Left ventricle myocardium inferior (tissue), 1 donor: ENCODE results near the gene GTSE1. TPM values are rescaled to one million over a fixed set of nuclear protein-coding genes. Genes with fewer than 3 reads are reported as not detected.

Experiments
- DNase-seq: peaks from one replicate; pipeline ENCODE4 v3.0.0-alpha.2; 2020
- H3K27ac ChIP-seq: fragments of 200-600 bp; replicated peaks from 2 replicates; pipeline ENCODE4 v1.8.0; 2021
- H3K27me3 ChIP-seq: fragments of 200-600 bp; 2 replicates; pipeline ENCODE4 v1.8.0; 2021; ENCODE audit warnings: low read depth
- H3K36me3 ChIP-seq: fragments of 200-600 bp; 2 replicates; pipeline ENCODE4 v1.8.0; 2021
- H3K4me1 ChIP-seq: fragments of 200-600 bp; 2 replicates; pipeline ENCODE4 v1.8.0; 2021
- H3K4me3 ChIP-seq: fragments of 200-600 bp; 2 replicates; pipeline ENCODE4 v1.8.0; 2021; ENCODE audit warnings: mild to moderate bottlenecking, moderate library complexity
- H3K9me3 ChIP-seq: fragments of 200-600 bp; replicated peaks from 2 replicates; pipeline ENCODE4 v1.8.0; 2021
- CTCF ChIP-seq: fragments of 200-600 bp; IDR thresholded peaks from 2 replicates; pipeline ENCODE4 v1.8.0; 2021; ENCODE audit warnings: antibody characterized with exemption, mild to moderate bottlenecking, borderline replicate concordance
- intact Hi-C: fragments of 100-400 bp; cut with micrococcal nuclease; formaldehyde crosslinking; loops from one replicate; pipeline ENCODE4 v1.11.0; 2022
- total RNA-seq: library from RNA; stranded (reverse); fragmentation: NEBNext Ultra II Directional; extraction: Animal tissue kit (Norgen Biotek cat#: 25700); gene quantifications from one replicate; pipeline ENCODE4 v1.2.1, GENCODE V29; 2021
- donor health status: DM: no; HTN: yes; CAD: no; lungs with severe emphysema.

GTSE1 gene
- total RNA-seq, 1 donor from 2014 or later = 0.25 TPM

GRCh38 chr22:46360097-46360496 lies 63.4 kb downstream of the GTSE1 start:
- no peak overlapping the region for H3K27ac ChIP-seq
- no peak for TF ChIP-seq CTCF
- DNase-seq = no peak
- H3K27me3 ChIP-seq = peaks cover 8% of the 10 kb centered on the region
- H3K9me3 ChIP-seq = no peaks in the 10 kb centered on the region
- no peak overlapping the region for H3K4me3 ChIP-seq
- H3K36me3 ChIP-seq = peaks cover 20% of the 10 kb centered on the region
- H3K4me1 ChIP-seq = peaks cover 11% of the 10 kb centered on the region
- intact Hi-C loops = loop anchor here (10.0 kb wide), 1 partner anchor 185 kb away; no protein-coding TSS in a partner anchor

DNA sequence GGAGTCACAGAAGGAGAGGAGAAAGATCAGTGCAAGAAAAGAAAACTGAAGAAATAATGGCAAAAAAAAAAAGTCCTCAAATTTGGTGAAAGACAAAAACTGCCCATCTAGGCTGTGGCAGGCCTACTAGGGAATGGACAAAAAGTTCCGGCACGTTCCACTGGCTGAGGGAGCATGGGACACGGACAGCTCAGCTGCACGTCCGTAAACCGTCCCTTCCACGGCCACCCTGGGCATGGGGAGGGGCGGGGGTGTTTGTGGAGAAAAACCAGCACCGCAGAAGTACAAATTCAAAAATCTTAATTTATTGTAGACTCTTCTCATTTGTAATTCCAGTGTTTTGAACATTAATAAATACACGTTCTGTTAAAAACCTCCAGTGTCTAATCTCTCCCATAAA lies 64.2 kb downstream of the GTSE1 start:
- no peaks in the 10 kb centered on the region for H3K9me3 ChIP-seq
- peaks cover 3% of the 10 kb centered on the region for H3K4me1 ChIP-seq
- no peak overlapping the region for H3K27ac ChIP-seq
- no peak overlapping the region for H3K4me3 ChIP-seq
- H3K36me3 ChIP-seq = peaks cover 15% of the 10 kb centered on the region
- intact Hi-C loops = loop anchor here (10.0 kb wide), 1 partner anchor 184 kb away; no protein-coding TSS in a partner anchor
- peaks cover 12% of the 10 kb centered on the region for H3K27me3 ChIP-seq
- no peak for DNase-seq
- TF ChIP-seq CTCF = no peak

- TF ChIP-seq CTCF = no peak
- Histone ChIP-seq H3K9me3 (no peaks in the 10 kb centered on the region), H3K4me3 (no peak overlapping the region), H3K4me1 (no peaks in the 10 kb centered on the region), H3K36me3 (peaks cover 5% of the 10 kb centered on the region), H3K27me3 (peaks cover 17% of the 10 kb centered on the region), H3K27ac (no peak overlapping the region)
- intact Hi-C loops = loop anchor here (10.0 kb wide), 1 partner anchor 183 kb away; no protein-coding TSS in a partner anchor
- DNase-seq = no peak
Observed at GRCh38 chr22:46361826-46362202, 65.1 kb downstream of the GTSE1 start.

DNA sequence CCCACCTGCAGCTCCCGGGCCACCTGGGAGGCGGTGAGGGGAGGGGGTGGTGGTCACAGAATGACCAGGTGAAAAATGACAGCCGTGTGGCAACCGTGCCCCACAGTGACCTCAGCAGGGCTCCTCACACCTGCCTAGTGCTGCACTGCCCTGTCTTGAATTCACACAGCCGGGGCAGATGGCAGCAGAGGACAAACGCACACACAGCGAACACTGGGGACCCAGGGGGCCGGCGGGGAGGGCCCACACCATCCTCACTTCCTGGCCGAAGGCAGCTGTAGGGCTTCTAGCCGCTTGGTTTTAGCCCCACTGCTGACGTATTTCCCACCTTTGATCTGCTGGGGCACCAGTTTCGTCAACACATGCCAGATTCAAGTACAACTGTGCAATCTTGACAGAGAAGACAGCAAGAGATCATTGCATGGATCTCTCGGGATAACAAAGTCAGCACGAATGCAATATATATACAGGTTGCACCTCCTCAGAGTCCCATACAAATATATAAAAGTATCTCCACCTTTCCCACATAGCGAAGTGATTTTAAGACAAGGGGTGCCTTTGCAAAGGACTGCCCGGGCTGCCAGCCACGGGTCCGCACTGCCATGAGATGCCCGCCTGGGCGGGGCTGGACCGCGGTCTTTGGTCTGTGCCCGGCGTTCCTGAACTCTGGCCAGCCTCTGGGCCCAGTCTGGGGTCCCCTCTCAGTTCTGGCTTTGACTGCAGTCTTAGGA lies 65.7 kb downstream of the GTSE1 start:
- H3K4me3 ChIP-seq = no peak overlapping the region
- H3K27ac ChIP-seq = no peak overlapping the region
- H3K27me3 ChIP-seq = peaks cover 22% of the 10 kb centered on the region
- no peak for DNase-seq
- TF ChIP-seq CTCF = no peak
- H3K9me3 ChIP-seq = no peaks in the 10 kb centered on the region
- H3K36me3 ChIP-seq = no peaks in the 10 kb centered on the region
- H3K4me1 ChIP-seq = no peaks in the 10 kb centered on the region
- intact Hi-C loops = loop anchor here (10.0 kb wide), 1 partner anchor 182 kb away; no protein-coding TSS in a partner anchor

GRCh38 chr22:46362934-46363515 lies 66.4 kb downstream of the GTSE1 start:
- Histone ChIP-seq H3K4me3 (no peak overlapping the region), H3K27ac (no peak overlapping the region), H3K36me3 (no peaks in the 10 kb centered on the region), H3K27me3 (peaks cover 29% of the 10 kb centered on the region), H3K4me1 (no peaks in the 10 kb centered on the region), H3K9me3 (no peaks in the 10 kb centered on the region)
- TF ChIP-seq CTCF = no peak
- intact Hi-C loops = loop anchor here (10.0 kb wide), 1 partner anchor 182 kb away; no protein-coding TSS in a partner anchor
- DNase-seq = no peak
